Neural crest cell (in vitro differentiated cells): ENCODE measurements around the gene TPT1. TPM values are rescaled to one million over a fixed set of nuclear protein-coding genes. Genes with fewer than 3 reads are reported as not detected.
"Not testable (repeated sequence)": the region's sequence is repeated elsewhere in the genome, so short reads cannot be mapped to it uniquely, and the experiment has no call there.

Experiments
- DNase-seq: peaks from one replicate; pipeline ENCODE4 v3.0.0; 2021; ENCODE audit warnings: low read depth, mixed read lengths, low spot score
- H3K27ac Mint-ChIP-seq: one replicate; pipeline ENCODE4 v1.8.0; 2021; ENCODE audit warnings: mild to moderate bottlenecking, mixed read lengths; ENCODE audit not compliant: unreplicated experiment
- H3K27me3 Mint-ChIP-seq: 2 replicates; pipeline ENCODE4 v1.8.0; 2021; ENCODE audit warnings: low read depth, mild to moderate bottlenecking, mixed read lengths
- H3K36me3 Mint-ChIP-seq: 2 replicates; pipeline ENCODE4 v1.8.0; 2021; ENCODE audit warnings: low read depth, mild to moderate bottlenecking, mixed read lengths
- H3K4me1 Mint-ChIP-seq: 2 replicates; pipeline ENCODE4 v1.8.0; 2021; ENCODE audit warnings: mixed read lengths
- H3K4me3 Mint-ChIP-seq: one replicate; pipeline ENCODE4 v1.8.0; 2021; ENCODE audit warnings: mild to moderate bottlenecking, mixed read lengths
- H3K9me3 Mint-ChIP-seq: 2 replicates; pipeline ENCODE4 v1.8.0; 2021; ENCODE audit warnings: mixed read lengths
- CTCF ChIP-seq: fragments of 200-600 bp; sonication (generic); conservative IDR thresholded peaks from 2 replicates; pipeline ENCODE4 v1.5.0; 2021; ENCODE audit warnings: antibody characterized with exemption, mild to moderate bottlenecking
- total RNA-seq: library from RNA; stranded (reverse); gene quantifications from 2 replicates; pipeline ENCODE4 v1.2.1, GENCODE V29; 2021

Gene TPT1
- total RNA-seq, 1 donor from 2014 or later: 2,364 TPM

- no peak overlapping the region for H3K27ac Mint-ChIP-seq
- no peak for TF ChIP-seq CTCF
- H3K36me3 Mint-ChIP-seq: no peaks in the 10 kb centered on the region
- H3K4me1 Mint-ChIP-seq: peaks cover 6% of the 10 kb centered on the region
- no peak overlapping the region for H3K4me3 Mint-ChIP-seq
- no peaks in the 10 kb centered on the region for H3K9me3 Mint-ChIP-seq
- DNase-seq: no peak
- H3K27me3 Mint-ChIP-seq: no peaks in the 10 kb centered on the region
Measured at GRCh38 chr13:45302507-45302906, 38.5 kb downstream of the TPT1 start.

- H3K27me3 Mint-ChIP-seq: no peaks in the 10 kb centered on the region
- H3K9me3 Mint-ChIP-seq: no peaks in the 10 kb centered on the region
- DNase-seq: no peak
- H3K4me1 Mint-ChIP-seq: peaks cover 6% of the 10 kb centered on the region
- H3K4me3 Mint-ChIP-seq: no peak overlapping the region
- no peak for TF ChIP-seq CTCF
- H3K27ac Mint-ChIP-seq: no peak overlapping the region
- H3K36me3 Mint-ChIP-seq: no peaks in the 10 kb centered on the region
Measured at GRCh38 chr13:45301263-45301662, 39.7 kb downstream of the TPT1 start.

GRCh38 chr13:45300190-45300985 lies 40.6 kb downstream of the TPT1 start:
- no peak for DNase-seq
- Mint-ChIP-seq H3K4me1 (peaks cover 6% of the 10 kb centered on the region), H3K27me3 (no peaks in the 10 kb centered on the region), H3K9me3 (no peaks in the 10 kb centered on the region), H3K27ac (no peak overlapping the region), H3K4me3 (no peak overlapping the region), H3K36me3 (no peaks in the 10 kb centered on the region)
- no peak for TF ChIP-seq CTCF

- no peak for DNase-seq
- Mint-ChIP-seq H3K36me3 (no peaks in the 10 kb centered on the region), H3K9me3 (no peaks in the 10 kb centered on the region), H3K27me3 (no peaks in the 10 kb centered on the region), H3K4me3 (no peak overlapping the region), H3K4me1 (peaks cover 6% of the 10 kb centered on the region), H3K27ac (no peak overlapping the region)
- no peak for TF ChIP-seq CTCF
Measured at GRCh38 chr13:45299194-45299593, 41.8 kb downstream of the TPT1 start.

GRCh38 chr13:45298550-45298949 lies 42.4 kb downstream of the TPT1 start:
- H3K27ac Mint-ChIP-seq, H3K4me1 Mint-ChIP-seq, H3K27me3 Mint-ChIP-seq, H3K36me3 Mint-ChIP-seq, DNase-seq, H3K9me3 Mint-ChIP-seq, H3K4me3 Mint-ChIP-seq: not testable (repeated sequence)

- TF ChIP-seq CTCF: no peak
- peaks cover 2% of the 10 kb centered on the region for H3K36me3 Mint-ChIP-seq
- no peak overlapping the region for H3K27ac Mint-ChIP-seq
Measured at GRCh38 chr13:45298206-45298505, 42.8 kb downstream of the TPT1 start.

More at GRCh38 chr13:45298206-45298505, 42.8 kb downstream of the TPT1 start:
- Mint-ChIP-seq H3K27me3 (no peaks in the 10 kb centered on the region), H3K4me1 (peaks cover 6% of the 10 kb centered on the region), H3K9me3 (no peaks in the 10 kb centered on the region), H3K4me3 (no peak overlapping the region)
- DNase-seq: no peak
